Uterus (tissue), 2 donors: Measurements from ENCODE around the gene OR2Y1.
"Not testable (repeated sequence)": the region's sequence is repeated elsewhere in the genome, so short reads cannot be mapped to it uniquely, and the experiment has no call there.

Experiments
- POLR2A ChIP-seq, 2 donors: fragments of 450-650 bp; IDR thresholded peaks; one replicate each; pipeline ENCODE4 v1.6.1; 2016; ENCODE audit warnings: antibody characterized with exemption in 2 of 2, mild to moderate bottlenecking in 1 of 2, moderate library complexity in 1 of 2
- TF ChIP-seq, protein P1 (sequence below), 4 experiments: fragments of 200-600 bp in 2 of 4; fragments of 450-650 bp in 2 of 4; sonication (generic) in 2 of 4; IDR thresholded peaks; one replicate each; pipeline ENCODE4 v1.5.1; 2016 to 2019; ENCODE audit warnings: antibody characterized with exemption in 4 of 4, mild to moderate bottlenecking in 2 of 4, moderate library complexity in 1 of 4

GRCh38 chr5:180700440-180700839 is 39.4 kb downstream of the OR2Y1 start:
- not testable (repeated sequence) for TF ChIP-seq POLR2A (IDR thresholded peaks at IDR 0.05)
- TF ChIP-seq, protein P1, sequence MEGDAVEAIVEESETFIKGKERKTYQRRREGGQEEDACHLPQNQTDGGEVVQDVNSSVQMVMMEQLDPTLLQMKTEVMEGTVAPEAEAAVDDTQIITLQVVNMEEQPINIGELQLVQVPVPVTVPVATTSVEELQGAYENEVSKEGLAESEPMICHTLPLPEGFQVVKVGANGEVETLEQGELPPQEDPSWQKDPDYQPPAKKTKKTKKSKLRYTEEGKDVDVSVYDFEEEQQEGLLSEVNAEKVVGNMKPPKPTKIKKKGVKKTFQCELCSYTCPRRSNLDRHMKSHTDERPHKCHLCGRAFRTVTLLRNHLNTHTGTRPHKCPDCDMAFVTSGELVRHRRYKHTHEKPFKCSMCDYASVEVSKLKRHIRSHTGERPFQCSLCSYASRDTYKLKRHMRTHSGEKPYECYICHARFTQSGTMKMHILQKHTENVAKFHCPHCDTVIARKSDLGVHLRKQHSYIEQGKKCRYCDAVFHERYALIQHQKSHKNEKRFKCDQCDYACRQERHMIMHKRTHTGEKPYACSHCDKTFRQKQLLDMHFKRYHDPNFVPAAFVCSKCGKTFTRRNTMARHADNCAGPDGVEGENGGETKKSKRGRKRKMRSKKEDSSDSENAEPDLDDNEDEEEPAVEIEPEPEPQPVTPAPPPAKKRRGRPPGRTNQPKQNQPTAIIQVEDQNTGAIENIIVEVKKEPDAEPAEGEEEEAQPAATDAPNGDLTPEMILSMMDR (IDR thresholded peaks at IDR 0.05), result not testable (repeated sequence)
